ENCODE data around the gene DCLK2.

DNA sequence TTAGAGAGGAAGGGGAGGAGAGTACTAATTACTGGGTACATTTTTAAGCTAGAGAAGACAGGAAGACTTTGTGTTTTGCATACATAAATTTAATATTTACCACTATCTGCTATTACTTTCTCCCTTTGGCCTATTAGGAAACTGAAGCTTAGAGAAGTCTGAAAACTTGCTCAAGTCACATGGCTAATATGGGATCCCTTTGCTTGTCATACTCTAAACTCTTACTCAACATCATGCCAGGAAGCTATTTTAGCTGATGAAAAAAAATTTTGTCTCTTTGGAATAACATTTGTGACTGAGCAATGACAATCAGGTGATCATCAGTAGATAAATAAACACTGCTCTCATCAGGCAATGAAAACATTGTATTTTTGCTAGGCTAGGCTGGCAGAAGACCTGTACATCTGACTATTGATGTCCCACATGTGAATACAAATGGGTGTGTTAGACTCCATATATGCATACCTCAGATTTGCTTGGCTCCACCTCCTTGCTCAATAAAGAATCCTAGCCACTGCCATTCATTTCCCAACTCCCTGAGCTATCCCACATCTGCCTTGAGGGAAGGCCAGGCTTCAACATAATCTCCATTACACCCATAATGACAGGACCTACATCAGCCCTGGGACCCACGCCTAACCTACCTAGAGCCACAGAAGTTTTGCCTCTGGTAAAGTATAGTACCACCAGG lies 17.0 kb upstream of the DCLK2 start:
- TF ChIP-seq SP1 (IDR thresholded peaks at IDR 0.05), result no peak
- no peak for TF ChIP-seq FOXM1 (IDR thresholded peaks at IDR 0.05; ENCODE audit: borderline replicate concordance)
- TF ChIP-seq, protein P1, sequence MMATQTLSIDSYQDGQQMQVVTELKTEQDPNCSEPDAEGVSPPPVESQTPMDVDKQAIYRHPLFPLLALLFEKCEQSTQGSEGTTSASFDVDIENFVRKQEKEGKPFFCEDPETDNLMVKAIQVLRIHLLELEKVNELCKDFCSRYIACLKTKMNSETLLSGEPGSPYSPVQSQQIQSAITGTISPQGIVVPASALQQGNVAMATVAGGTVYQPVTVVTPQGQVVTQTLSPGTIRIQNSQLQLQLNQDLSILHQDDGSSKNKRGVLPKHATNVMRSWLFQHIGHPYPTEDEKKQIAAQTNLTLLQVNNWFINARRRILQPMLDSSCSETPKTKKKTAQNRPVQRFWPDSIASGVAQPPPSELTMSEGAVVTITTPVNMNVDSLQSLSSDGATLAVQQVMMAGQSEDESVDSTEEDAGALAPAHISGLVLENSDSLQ (IDR thresholded peaks at IDR 0.05), result no peak
- no peak for TF ChIP-seq HDGF (IDR thresholded peaks at IDR 0.05; ENCODE audit: borderline replicate concordance)

Data from HEK293T (cell line).